SK-N-SH treated with all-trans-retinoic acid at 6 μM for 48 hours (cell line): Measurements from ENCODE around the gene LY6G6C.

Experiments used
- ATAC-seq: fragments of 200-7000 bp; cut with Tn5 transposase; 3 replicates; pipeline ENCODE4 v1.9.1; 2020; ENCODE audit warnings: mild to moderate bottlenecking, moderate library complexity
- ARNTL ChIP-seq: fragments of 450-650 bp; formaldehyde crosslinking; IDR thresholded peaks from 2 replicates; pipeline ENCODE4 v1.5.0; 2020; ENCODE audit warnings: low read depth, mild to moderate bottlenecking, moderate library complexity, borderline replicate concordance
- BACH2 ChIP-seq: fragments of 250-450 bp; sonication (Bioruptor Pico); IDR thresholded peaks from 2 replicates; pipeline ENCODE4 v1.9.0; 2021; ENCODE audit warnings: mild to moderate bottlenecking, borderline replicate concordance
- CREB5 ChIP-seq: fragments of 250-450 bp; sonication (Bioruptor Pico); IDR thresholded peaks from 2 replicates; pipeline ENCODE4 v1.5.1; 2020; ENCODE audit warnings: low read depth, mild to moderate bottlenecking, moderate library complexity
- CSDC2 ChIP-seq: fragments of 250-450 bp; sonication (Bioruptor Pico); IDR thresholded peaks from 2 replicates; pipeline ENCODE4 v1.5.0; 2020; ENCODE audit warnings: mild to moderate bottlenecking, moderate library complexity
- ESRRG ChIP-seq: fragments of 250-450 bp; sonication (Bioruptor Pico); IDR thresholded peaks from 2 replicates; pipeline ENCODE4 v1.6.1; 2021; ENCODE audit warnings: mild to moderate bottlenecking
- GLIS3 ChIP-seq: fragments of 250-450 bp; sonication (Bioruptor Pico); IDR thresholded peaks from 2 replicates; pipeline ENCODE4 v1.5.0; 2020; ENCODE audit warnings: mild to moderate bottlenecking, moderate library complexity
- ISL1 ChIP-seq: fragments of 250-450 bp; sonication (Bioruptor Pico); IDR thresholded peaks from 2 replicates; pipeline ENCODE4 v2.1.2; 2022; ENCODE audit warnings: mild to moderate bottlenecking, moderate library complexity
- OSR1 ChIP-seq: fragments of 250-450 bp; sonication (Bioruptor Pico); IDR thresholded peaks from 2 replicates; pipeline ENCODE4 v1.8.0; 2022; ENCODE audit warnings: moderate library complexity, mild to moderate bottlenecking, inconsistent platforms
- PPARA ChIP-seq: fragments of 250-450 bp; sonication (Bioruptor Pico); IDR thresholded peaks from 2 replicates; pipeline ENCODE4 v1.5.0; 2020; ENCODE audit warnings: mild to moderate bottlenecking, borderline replicate concordance
- RARB ChIP-seq: fragments of 250-450 bp; sonication (Bioruptor Pico); IDR thresholded peaks from 2 replicates; pipeline ENCODE4 v1.8.0; 2021; ENCODE audit warnings: mild to moderate bottlenecking, moderate library complexity
- SNAI2 ChIP-seq: fragments of 250-450 bp; sonication (Bioruptor Pico); IDR thresholded peaks from 2 replicates; pipeline ENCODE4 v1.5.0; 2020; ENCODE audit warnings: mild to moderate bottlenecking, moderate library complexity
- TCF4 ChIP-seq: fragments of 250-450 bp; sonication (Bioruptor Pico); IDR thresholded peaks from 2 replicates; pipeline ENCODE4 v1.8.0; 2021; ENCODE audit warnings: mild to moderate bottlenecking, moderate library complexity, borderline replicate concordance
- TOX ChIP-seq: fragments of 250-450 bp; sonication (Bioruptor Pico); IDR thresholded peaks from 2 replicates; pipeline ENCODE4 v1.8.0; 2021; ENCODE audit warnings: mild to moderate bottlenecking, moderate library complexity, borderline replicate concordance
- TSHZ2 ChIP-seq: fragments of 250-450 bp; sonication (Bioruptor Pico); IDR thresholded peaks from 2 replicates; pipeline ENCODE4 v1.5.0; 2020; ENCODE audit warnings: mild to moderate bottlenecking, moderate library complexity
- ZC3H10 ChIP-seq: fragments of 250-450 bp; sonication (Bioruptor Pico); IDR thresholded peaks from 2 replicates; pipeline ENCODE4 v1.5.1; 2021; ENCODE audit warnings: mild to moderate bottlenecking, moderate library complexity
- ZFP3 ChIP-seq: fragments of 250-450 bp; sonication (Bioruptor Pico); IDR thresholded peaks from 2 replicates; pipeline ENCODE4 v1.5.0; 2020; ENCODE audit warnings: mild to moderate bottlenecking, moderate library complexity
- ZFP30 ChIP-seq: fragments of 450-650 bp; formaldehyde crosslinking; IDR thresholded peaks from 2 replicates; pipeline ENCODE4 v1.5.0; 2022; ENCODE audit warnings: mild to moderate bottlenecking, moderate library complexity
- ZNF565 ChIP-seq: fragments of 450-650 bp; formaldehyde crosslinking; conservative IDR thresholded peaks from 2 replicates; pipeline ENCODE4 v1.5.0; 2020; ENCODE audit warnings: low read depth, mild to moderate bottlenecking, moderate library complexity
- ZNF70 ChIP-seq: fragments of 450-650 bp; formaldehyde crosslinking; IDR thresholded peaks from 2 replicates; pipeline ENCODE4 v1.5.0; 2020; ENCODE audit warnings: mild to moderate bottlenecking, moderate library complexity
- ZNF8 ChIP-seq: fragments of 450-650 bp; formaldehyde crosslinking; IDR thresholded peaks from 2 replicates; pipeline ENCODE4 v1.5.0; 2020; ENCODE audit warnings: mild to moderate bottlenecking, moderate library complexity
- TF ChIP-seq, protein P1 (sequence below): fragments of 250-450 bp; sonication (Bioruptor Pico); IDR thresholded peaks from 2 replicates; pipeline ENCODE4 v1.8.0; 2020; ENCODE audit warnings: mild to moderate bottlenecking, moderate library complexity, borderline replicate concordance
- TF ChIP-seq, protein P2 (sequence below): fragments of 250-450 bp; sonication (Bioruptor Pico); IDR thresholded peaks from 2 replicates; pipeline ENCODE4 v1.5.1; 2021; ENCODE audit warnings: mild to moderate bottlenecking, moderate library complexity

Gene LY6G6C

DNA sequence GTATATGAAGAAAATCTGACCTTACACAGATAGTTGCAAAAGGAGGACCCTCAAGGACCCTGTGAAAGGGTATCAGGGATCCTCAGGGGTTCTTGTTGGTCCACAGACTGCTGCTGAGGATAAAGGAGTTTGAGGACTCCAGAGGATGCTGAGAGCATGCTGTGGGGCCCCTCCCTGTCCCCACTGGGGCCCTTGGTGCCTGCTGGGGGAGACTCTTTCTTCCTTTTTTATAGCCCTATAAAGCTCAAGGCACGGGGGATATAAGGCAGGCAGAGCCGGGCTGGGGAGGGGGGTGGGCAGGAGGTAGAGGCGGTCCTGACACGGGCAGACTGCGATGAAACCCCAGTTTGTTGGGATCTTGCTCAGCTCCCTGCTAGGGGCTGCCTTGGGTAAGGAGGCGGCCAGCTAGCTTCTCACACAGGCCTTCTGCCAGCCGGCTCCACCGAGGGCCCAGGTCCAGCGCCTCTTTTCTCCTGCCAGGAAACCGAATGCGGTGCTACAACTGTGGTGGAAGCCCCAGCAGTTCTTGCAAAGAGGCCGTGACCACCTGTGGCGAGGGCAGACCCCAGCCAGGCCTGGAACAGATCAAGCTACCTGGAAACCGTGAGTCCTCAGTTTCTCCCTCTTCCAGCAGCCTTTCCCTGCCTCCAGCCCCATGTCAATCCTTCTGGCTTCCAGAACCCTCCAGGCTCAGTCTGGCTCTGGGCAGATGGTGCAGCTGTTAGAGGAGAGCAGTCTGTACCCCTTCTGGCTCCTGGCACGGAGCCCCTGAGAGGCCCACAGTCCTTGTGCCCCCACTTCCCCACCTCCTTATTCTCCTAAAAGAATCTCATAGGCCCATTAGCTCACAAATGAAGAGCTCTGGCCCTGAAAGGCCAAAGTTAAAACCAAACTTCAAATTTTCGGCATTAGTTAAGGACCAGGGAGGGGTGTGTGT, 6.3 kb downstream of the LY6G6C start, which contains the start of gene LY6G6D:
Gene LY6G6D, plus strand, starts transcription at position 327 of the 937 bp plus-strand sequence. Its CDS starts 8 bp downstream, at position 335.
- no peak for ATAC-seq
- TF ChIP-seq TOX (no peak), RARB (no peak), CSDC2 (CRISPR knock-in tag) (no peak), CREB5 (no peak), OSR1 (no peak), BACH2 (no peak), ZFP30 (no peak), ARNTL (CRISPR knock-in tag) (no peak), TCF4 (CRISPR knock-in tag) (no peak), ZNF70 (no peak), ZNF8 (no peak), GLIS3 (CRISPR knock-in tag) (no peak), TSHZ2 (CRISPR knock-in tag) (no peak), SNAI2 (CRISPR knock-in tag) (no peak), PPARA (CRISPR knock-in tag) (no peak), ZC3H10 (CRISPR knock-in tag) (no peak)
- TF ChIP-seq, protein P1, sequence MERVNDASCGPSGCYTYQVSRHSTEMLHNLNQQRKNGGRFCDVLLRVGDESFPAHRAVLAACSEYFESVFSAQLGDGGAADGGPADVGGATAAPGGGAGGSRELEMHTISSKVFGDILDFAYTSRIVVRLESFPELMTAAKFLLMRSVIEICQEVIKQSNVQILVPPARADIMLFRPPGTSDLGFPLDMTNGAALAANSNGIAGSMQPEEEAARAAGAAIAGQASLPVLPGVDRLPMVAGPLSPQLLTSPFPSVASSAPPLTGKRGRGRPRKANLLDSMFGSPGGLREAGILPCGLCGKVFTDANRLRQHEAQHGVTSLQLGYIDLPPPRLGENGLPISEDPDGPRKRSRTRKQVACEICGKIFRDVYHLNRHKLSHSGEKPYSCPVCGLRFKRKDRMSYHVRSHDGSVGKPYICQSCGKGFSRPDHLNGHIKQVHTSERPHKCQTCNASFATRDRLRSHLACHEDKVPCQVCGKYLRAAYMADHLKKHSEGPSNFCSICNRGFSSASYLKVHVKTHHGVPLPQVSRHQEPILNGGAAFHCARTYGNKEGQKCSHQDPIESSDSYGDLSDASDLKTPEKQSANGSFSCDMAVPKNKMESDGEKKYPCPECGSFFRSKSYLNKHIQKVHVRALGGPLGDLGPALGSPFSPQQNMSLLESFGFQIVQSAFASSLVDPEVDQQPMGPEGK (CRISPR knock-in tag): no peak
- TF ChIP-seq, protein P2, sequence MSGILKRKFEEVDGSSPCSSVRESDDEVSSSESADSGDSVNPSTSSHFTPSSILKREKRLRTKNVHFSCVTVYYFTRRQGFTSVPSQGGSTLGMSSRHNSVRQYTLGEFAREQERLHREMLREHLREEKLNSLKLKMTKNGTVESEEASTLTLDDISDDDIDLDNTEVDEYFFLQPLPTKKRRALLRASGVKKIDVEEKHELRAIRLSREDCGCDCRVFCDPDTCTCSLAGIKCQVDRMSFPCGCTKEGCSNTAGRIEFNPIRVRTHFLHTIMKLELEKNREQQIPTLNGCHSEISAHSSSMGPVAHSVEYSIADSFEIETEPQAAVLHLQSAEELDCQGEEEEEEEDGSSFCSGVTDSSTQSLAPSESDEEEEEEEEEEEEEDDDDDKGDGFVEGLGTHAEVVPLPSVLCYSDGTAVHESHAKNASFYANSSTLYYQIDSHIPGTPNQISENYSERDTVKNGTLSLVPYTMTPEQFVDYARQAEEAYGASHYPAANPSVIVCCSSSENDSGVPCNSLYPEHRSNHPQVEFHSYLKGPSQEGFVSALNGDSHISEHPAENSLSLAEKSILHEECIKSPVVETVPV (CRISPR knock-in tag): no peak

- ATAC-seq: no peak
- TF ChIP-seq ZNF8 (no peak), ARNTL (CRISPR knock-in tag) (no peak), ISL1 (CRISPR knock-in tag) (no peak), ZFP30 (no peak), CREB5 (no peak), RARB (no peak), PPARA (CRISPR knock-in tag) (no peak), TOX (no peak), BACH2 (no peak), ZNF70 (no peak), ZNF565 (CRISPR knock-in tag) (no peak), ESRRG (no peak), ZFP3 (no peak), CSDC2 (CRISPR knock-in tag) (no peak), TCF4 (CRISPR knock-in tag) (no peak), GLIS3 (CRISPR knock-in tag) (no peak)
- TF ChIP-seq, protein P2 (CRISPR knock-in tag): no peak
- TF ChIP-seq, protein P1 (CRISPR knock-in tag): no peak
Observed at GRCh38 chr6:31713991-31714684, 7.4 kb downstream of the LY6G6C start.
